ENCODE results near the gene BRPF3.
A peak's percentile ranks its signal among the peaks of the same experiment; 100 is the strongest.

The BRPF3 gene

GRCh38 chr6:36160147-36160760 is 36.3 kb upstream of the BRPF3 start:
- H3K4me3 ChIP-seq (replicated peaks in 1 of 2; ENCODE audit: low read depth in 2 of 2, low read length in 2 of 2) = no peak overlapping the region
- DNase-seq (ENCODE audit: low read depth in 2 of 2) = peak; percentile 21 to 52
- TF ChIP-seq, protein P1, sequence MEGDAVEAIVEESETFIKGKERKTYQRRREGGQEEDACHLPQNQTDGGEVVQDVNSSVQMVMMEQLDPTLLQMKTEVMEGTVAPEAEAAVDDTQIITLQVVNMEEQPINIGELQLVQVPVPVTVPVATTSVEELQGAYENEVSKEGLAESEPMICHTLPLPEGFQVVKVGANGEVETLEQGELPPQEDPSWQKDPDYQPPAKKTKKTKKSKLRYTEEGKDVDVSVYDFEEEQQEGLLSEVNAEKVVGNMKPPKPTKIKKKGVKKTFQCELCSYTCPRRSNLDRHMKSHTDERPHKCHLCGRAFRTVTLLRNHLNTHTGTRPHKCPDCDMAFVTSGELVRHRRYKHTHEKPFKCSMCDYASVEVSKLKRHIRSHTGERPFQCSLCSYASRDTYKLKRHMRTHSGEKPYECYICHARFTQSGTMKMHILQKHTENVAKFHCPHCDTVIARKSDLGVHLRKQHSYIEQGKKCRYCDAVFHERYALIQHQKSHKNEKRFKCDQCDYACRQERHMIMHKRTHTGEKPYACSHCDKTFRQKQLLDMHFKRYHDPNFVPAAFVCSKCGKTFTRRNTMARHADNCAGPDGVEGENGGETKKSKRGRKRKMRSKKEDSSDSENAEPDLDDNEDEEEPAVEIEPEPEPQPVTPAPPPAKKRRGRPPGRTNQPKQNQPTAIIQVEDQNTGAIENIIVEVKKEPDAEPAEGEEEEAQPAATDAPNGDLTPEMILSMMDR (IDR thresholded peaks at IDR 0.05; ENCODE audit: low read depth, low read length) = no peak

DNA sequence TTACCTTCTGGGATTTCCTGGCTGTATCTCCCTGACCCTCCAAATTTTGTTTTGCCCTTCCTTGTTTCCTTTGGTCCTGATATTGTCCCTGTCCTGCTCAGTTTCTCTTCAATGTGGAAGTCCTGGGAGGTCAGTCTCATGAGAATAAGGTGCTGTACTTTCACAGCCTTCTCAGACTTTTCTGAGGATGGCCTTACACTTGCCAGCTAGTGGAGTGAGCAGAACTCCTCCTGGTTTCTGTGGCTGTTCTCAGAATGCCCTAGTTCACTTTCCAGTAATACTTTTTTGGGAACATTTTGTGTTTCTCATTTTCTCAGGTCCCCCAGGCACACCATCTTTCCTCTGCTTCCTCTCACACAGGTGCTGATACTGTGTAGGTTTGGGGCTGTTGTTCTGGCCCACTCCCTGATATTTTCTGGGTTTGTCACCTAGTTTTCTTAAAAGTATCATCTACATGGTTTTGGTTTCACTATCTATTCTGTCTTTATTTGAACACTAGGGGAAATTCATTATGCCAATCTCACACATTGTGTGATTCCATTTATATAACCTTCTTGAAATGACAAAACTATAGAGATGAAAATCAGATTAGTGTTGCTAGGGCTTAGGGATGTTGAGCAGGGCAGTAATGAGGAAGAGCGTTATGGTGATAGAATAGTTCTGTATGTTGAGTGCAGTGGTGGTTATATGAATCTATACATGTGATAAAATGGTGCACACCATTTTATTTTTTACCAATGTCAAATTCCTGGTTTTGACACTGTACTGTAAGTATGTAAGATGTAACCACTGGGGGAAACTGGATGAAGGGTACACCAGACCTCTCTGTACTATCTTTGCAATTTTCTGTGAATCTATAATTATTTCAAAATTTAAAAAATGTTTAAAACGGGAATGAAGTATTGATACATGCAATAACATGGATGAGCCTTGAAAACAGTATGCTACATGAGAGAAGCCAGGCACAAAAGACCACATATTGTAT is 27.2 kb upstream of the BRPF3 start:
- DNase-seq (ENCODE audit: low read depth in 2 of 2) = no peak
- TF ChIP-seq, protein P1 (IDR thresholded peaks at IDR 0.05; ENCODE audit: low read depth, low read length) = no peak
- no peak overlapping the region for H3K4me3 ChIP-seq (replicated peaks in 1 of 2; ENCODE audit: low read depth in 2 of 2, low read length in 2 of 2)

- no peak overlapping the region for H3K4me3 ChIP-seq (replicated peaks in 1 of 2; ENCODE audit: low read depth in 2 of 2, low read length in 2 of 2)
- DNase-seq (ENCODE audit: low read depth in 2 of 2) = no peak
- TF ChIP-seq, protein P1 (IDR thresholded peaks at IDR 0.05; ENCODE audit: low read depth, low read length) = no peak
These were observed 25.8 kb upstream of the BRPF3 start for GRCh38 chr6:36170704-36171103.

- TF ChIP-seq, protein P1 (IDR thresholded peaks at IDR 0.05; ENCODE audit: low read depth, low read length) = no peak
- DNase-seq (ENCODE audit: low read depth in 2 of 2) = no peak
- no peak overlapping the region for H3K4me3 ChIP-seq (replicated peaks in 1 of 2; ENCODE audit: low read depth in 2 of 2, low read length in 2 of 2)
These were observed 25.0 kb upstream of the BRPF3 start for GRCh38 chr6:36171573-36171972.

GRCh38 chr6:36177166-36177565 is 19.4 kb upstream of the BRPF3 start:
- no peak overlapping the region for H3K4me3 ChIP-seq (replicated peaks in 1 of 2; ENCODE audit: low read depth in 2 of 2, low read length in 2 of 2)

DNA sequence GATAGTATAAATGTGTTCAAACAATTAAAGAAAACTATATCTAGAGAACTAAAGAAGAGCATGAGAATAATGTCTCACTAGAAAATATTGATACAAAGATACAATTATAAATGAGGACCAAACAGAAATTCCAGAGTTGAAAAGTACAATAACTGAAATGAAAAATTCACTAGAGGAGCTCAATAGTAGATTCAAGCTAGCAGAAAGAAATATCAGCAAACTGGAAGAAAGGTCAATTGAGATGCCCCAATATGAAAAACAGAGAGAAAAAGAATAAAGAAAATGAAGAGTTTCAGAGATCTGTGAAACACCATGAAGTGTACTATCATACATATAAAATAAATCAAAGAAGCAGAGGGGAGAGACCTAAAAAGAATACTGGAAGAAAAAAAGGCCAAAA is 18.0 kb upstream of the BRPF3 start:
- no peak overlapping the region for H3K4me3 ChIP-seq (replicated peaks in 1 of 2; ENCODE audit: low read depth in 2 of 2, low read length in 2 of 2)
- no peak for DNase-seq (ENCODE audit: low read depth in 2 of 2)
- TF ChIP-seq, protein P1 (IDR thresholded peaks at IDR 0.05; ENCODE audit: low read depth, low read length) = no peak

More at GRCh38 chr6:36177166-36177565, 19.4 kb upstream of the BRPF3 start:
- TF ChIP-seq, protein P1 (IDR thresholded peaks at IDR 0.05; ENCODE audit: low read depth, low read length) = no peak
- no peak for DNase-seq (ENCODE audit: low read depth in 2 of 2)
